AG09319 (cell line): Measurements from ENCODE around the gene IRF8.

ENCODE experiments used
- DNase-seq: peaks from one replicate; pipeline ENCODE4 v3.0.0-alpha.2; 2010; ENCODE audit warnings: low read depth; ENCODE audit errors: extremely low read depth
- CTCF ChIP-seq: IDR thresholded peaks from 2 replicates; pipeline ENCODE4 v1.5.1; 2011; ENCODE audit warnings: low read depth, mild to moderate bottlenecking, inconsistent platforms, low read length, moderate library complexity

IRF8 gene

GRCh38 chr16:85879975-85880831 is 18.8 kb upstream of the IRF8 start:
- no peak for DNase-seq
- no peak for TF ChIP-seq CTCF

- no peak for TF ChIP-seq CTCF
- DNase-seq = no peak
Measured at GRCh38 chr16:85880861-85881260, 18.1 kb upstream of the IRF8 start.

- DNase-seq = no peak
- no peak for TF ChIP-seq CTCF
Measured at GRCh38 chr16:85881436-85881835, 17.5 kb upstream of the IRF8 start.

- no peak for DNase-seq
- no peak for TF ChIP-seq CTCF
Measured at GRCh38 chr16:85882181-85882810, 16.7 kb upstream of the IRF8 start.

GRCh38 chr16:85883813-85884212 is 15.1 kb upstream of the IRF8 start:
- TF ChIP-seq CTCF = no peak
- DNase-seq = no peak

- no peak for TF ChIP-seq CTCF
Measured at GRCh38 chr16:85884808-85885463, 14.0 kb upstream of the IRF8 start.

GRCh38 chr16:85885537-85885936 is 13.4 kb upstream of the IRF8 start:
- TF ChIP-seq CTCF = no peak
- no peak for DNase-seq

More at GRCh38 chr16:85884808-85885463, 14.0 kb upstream of the IRF8 start:
- DNase-seq = no peak
